ACC112 (cell line): ENCODE measurements around the gene IL21R.
A peak's percentile ranks its signal among the peaks of the same experiment; 100 is the strongest.

Source experiments
- H2AFZ ChIP-seq: fragments of 200-600 bp; sonication (generic); one replicate; pipeline ENCODE4 v1.6.0; 2017; ENCODE audit warnings: antibody characterized with exemption, low read length; ENCODE audit not compliant: unreplicated experiment
- H3K27ac ChIP-seq: fragments of 200-600 bp; sonication (generic); 2 replicates; pipeline ENCODE4 v1.5.1; 2014; ENCODE audit warnings: low read depth, mild to moderate bottlenecking, antibody characterized with exemption, low read length, moderate library complexity
- H3K27me3 ChIP-seq: fragments of 200-600 bp; sonication (generic); 2 replicates; pipeline ENCODE4 v1.6.1; 2014; ENCODE audit warnings: mild to moderate bottlenecking, antibody characterized with exemption, low read length, moderate library complexity, mixed read lengths; ENCODE audit not compliant: insufficient read depth
- H3K36me3 ChIP-seq: fragments of 200-600 bp; sonication (generic); 2 replicates; pipeline ENCODE4 v1.6.1; 2016; ENCODE audit warnings: mild to moderate bottlenecking, antibody characterized with exemption, low read length, moderate library complexity, mixed read lengths; ENCODE audit not compliant: insufficient read depth
- H3K4me1 ChIP-seq: fragments of 200-600 bp; sonication (generic); one replicate; pipeline ENCODE4 v1.6.1; 2016; ENCODE audit warnings: low read length, mixed read lengths; ENCODE audit not compliant: insufficient read depth, unreplicated experiment, control insufficient read depth
- H3K4me3 ChIP-seq: fragments of 200-600 bp; sonication (generic); 2 replicates; pipeline ENCODE4 v1.5.1; 2014; ENCODE audit warnings: mild to moderate bottlenecking, low read depth, low read length
- H3K79me2 ChIP-seq: fragments of 200-600 bp; sonication (generic); one replicate; pipeline ENCODE4 v1.6.0; 2016; ENCODE audit warnings: low read length; ENCODE audit not compliant: control insufficient read depth, unreplicated experiment, insufficient read depth

Gene IL21R

GRCh38 chr16:27470567-27471431 is 68.8 kb downstream of the IL21R start:
- H3K27ac ChIP-seq: peak overlapping the region; percentile 71
- H3K27me3 ChIP-seq: no peaks in the 10 kb centered on the region
- H3K4me1 ChIP-seq: peaks cover 49% of the 10 kb centered on the region
- no peak overlapping the region for H3K4me3 ChIP-seq
- peaks cover 32% of the 10 kb centered on the region for H3K36me3 ChIP-seq
- no peak overlapping the region for H2AFZ ChIP-seq
- no peaks in the 10 kb centered on the region for H3K79me2 ChIP-seq

- no peak overlapping the region for H2AFZ ChIP-seq
- peaks cover 57% of the 10 kb centered on the region for H3K4me1 ChIP-seq
- H3K4me3 ChIP-seq: no peak overlapping the region
- H3K36me3 ChIP-seq: peaks cover 32% of the 10 kb centered on the region
- peak overlapping the region; percentile 71; the same call in 1 of the 2 replicates for H3K27ac ChIP-seq
- H3K27me3 ChIP-seq: no peaks in the 10 kb centered on the region
- no peaks in the 10 kb centered on the region for H3K79me2 ChIP-seq
These were observed 69.7 kb downstream of the IL21R start for GRCh38 chr16:27471661-27472060.

DNA sequence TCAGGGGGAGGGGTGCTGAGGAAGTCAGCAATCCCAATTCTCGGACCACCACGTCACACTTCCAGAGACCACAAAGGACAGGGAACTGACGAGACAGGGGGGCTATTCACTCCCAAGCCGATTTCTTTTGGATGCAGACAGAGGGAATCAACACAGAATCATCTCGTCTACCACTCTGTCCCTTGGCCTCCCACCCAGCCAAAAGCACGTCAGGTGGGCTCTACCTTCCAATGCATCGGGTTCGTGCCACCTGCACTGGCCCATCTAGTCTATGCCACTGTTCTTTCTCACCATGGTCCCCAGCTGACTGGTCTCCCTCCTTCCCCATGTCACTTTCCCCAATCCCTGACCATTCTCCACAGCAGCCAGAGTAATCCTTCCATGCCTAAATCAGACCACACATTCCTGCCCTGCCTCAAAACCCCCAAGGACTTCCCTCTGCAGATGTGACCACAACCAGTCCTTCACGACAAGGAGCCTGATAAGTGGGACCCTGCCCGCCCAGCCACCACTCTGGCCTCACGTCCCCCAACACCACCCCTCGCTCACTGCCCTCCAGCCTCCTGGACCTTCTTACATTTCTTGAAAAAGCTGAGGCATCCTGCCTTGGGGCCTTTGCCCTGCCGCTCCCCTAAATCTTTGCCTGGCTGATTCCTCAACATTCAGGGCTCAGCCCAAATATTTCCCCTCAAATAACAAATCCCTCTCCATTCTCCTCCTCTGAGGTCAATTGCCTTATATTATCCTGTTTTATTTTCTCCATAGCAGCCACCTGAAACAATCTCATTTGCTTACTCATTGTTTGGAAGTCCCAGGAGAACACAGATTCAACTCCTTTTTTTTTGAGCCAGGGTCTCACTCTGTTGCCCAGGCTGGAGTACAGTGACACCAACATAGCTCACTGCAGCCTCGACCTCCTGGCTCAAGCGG is 70.4 kb downstream of the IL21R start:
- Histone ChIP-seq H3K79me2 (no peaks in the 10 kb centered on the region), H3K27me3 (no peaks in the 10 kb centered on the region), H3K36me3 (peaks cover 28% of the 10 kb centered on the region), H3K4me1 (peaks cover 62% of the 10 kb centered on the region), H3K4me3 (no peak overlapping the region), H2AFZ (no peak overlapping the region), H3K27ac (peak overlapping the region; percentile 71)

DNA sequence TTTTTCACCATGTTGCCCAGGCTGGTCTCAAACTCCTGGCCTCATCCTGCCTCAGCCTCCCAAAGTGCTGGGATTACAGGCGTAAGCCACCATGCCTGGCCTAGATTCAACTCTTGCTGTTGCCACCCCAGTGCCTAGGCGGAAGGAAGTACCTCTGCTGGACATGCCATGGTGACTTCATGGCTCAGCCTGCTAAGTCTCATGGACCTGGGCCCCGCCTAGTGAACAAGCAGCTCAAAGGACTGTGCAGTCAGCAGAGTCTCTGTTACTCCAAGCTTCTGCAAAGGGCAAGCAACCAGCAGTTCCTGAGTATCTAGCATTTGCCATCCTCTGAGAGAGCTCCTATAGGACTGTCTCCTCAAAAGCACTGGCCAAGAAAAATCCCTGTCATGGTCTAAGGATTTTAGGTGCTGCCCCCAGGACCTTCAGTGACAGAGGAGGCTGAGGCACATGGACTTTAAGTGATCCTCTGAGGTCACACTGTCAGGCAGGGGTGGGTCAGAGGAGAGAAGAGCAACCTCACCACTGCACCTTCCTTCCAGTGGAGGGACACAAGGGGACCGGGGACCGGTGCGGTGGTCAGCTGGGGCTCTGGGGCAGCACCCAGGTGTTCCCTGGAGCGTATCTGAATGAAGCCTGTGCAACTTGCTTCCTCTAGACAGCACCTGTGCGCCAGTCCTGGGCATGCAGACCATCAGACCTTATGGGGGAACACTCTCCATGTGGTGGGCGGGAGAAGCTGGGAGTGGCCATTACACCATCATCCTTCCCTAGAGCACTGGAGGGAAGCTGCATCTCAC is 71.3 kb downstream of the IL21R start:
- H3K79me2 ChIP-seq: no peaks in the 10 kb centered on the region
- peak overlapping the region; percentile 71 for H3K27ac ChIP-seq
- H3K4me3 ChIP-seq: no peak overlapping the region
- no peaks in the 10 kb centered on the region for H3K27me3 ChIP-seq
- peaks cover 62% of the 10 kb centered on the region for H3K4me1 ChIP-seq
- H2AFZ ChIP-seq: no peak overlapping the region
- peaks cover 23% of the 10 kb centered on the region for H3K36me3 ChIP-seq

DNA sequence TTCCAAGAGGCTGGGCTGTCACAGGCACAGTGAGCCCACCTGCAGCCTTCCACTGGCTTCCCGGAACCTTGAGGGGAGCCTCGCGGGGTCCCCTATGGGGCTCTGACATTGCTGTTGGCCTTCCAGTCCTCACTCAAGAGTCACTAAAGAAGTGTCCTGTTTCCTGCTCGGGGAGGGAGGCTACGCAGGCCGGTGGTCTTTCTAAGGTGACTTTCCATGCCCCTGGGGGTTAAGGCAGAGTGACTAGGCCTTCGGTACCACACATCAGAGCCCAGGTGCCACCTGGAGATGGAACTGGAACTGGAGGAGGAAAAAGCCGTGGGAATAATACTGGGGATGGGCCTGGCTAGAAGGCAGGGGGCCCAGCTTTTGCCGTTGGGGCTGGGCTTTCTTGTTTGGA is 72.1 kb downstream of the IL21R start:
- Histone ChIP-seq H2AFZ (no peak overlapping the region), H3K36me3 (peaks cover 19% of the 10 kb centered on the region), H3K4me1 (peaks cover 62% of the 10 kb centered on the region), H3K4me3 (no peak overlapping the region), H3K27ac (no peak overlapping the region), H3K79me2 (no peaks in the 10 kb centered on the region), H3K27me3 (no peaks in the 10 kb centered on the region)

DNA sequence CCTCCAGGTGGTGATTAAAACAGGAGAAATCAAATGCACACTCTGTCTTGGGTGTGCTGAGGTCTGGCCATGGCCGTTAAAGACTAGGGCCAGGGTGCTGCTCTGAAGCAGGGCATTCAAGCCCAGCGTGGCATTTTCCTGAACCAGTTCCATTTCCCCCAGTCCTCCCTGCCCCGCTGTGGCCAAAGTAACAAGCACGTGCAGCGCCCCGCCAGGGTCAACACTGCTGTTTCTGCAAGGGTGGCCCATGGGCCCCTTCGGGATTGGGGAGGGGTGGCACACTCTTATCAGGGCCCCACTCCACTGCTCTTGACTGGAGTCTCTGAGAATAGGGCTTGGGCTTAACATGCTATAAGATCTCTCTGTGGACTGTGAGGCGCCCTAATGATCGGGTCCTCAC is 72.9 kb downstream of the IL21R start:
- Histone ChIP-seq H3K36me3 (peaks cover 15% of the 10 kb centered on the region), H3K27me3 (no peaks in the 10 kb centered on the region), H2AFZ (no peak overlapping the region), H3K4me1 (peaks cover 59% of the 10 kb centered on the region), H3K27ac (peak overlapping the region; percentile 90), H3K79me2 (no peaks in the 10 kb centered on the region), H3K4me3 (no peak overlapping the region)

GRCh38 chr16:27475561-27475960 is 73.6 kb downstream of the IL21R start:
- Histone ChIP-seq H3K4me3 (no peak overlapping the region), H3K79me2 (no peaks in the 10 kb centered on the region), H3K4me1 (peaks cover 53% of the 10 kb centered on the region), H3K27ac (peak overlapping the region; percentile 90), H3K27me3 (no peaks in the 10 kb centered on the region), H2AFZ (no peak overlapping the region), H3K36me3 (peaks cover 12% of the 10 kb centered on the region)

GRCh38 chr16:27476240-27476639 is 74.3 kb downstream of the IL21R start:
- Histone ChIP-seq H3K4me1 (peaks cover 46% of the 10 kb centered on the region), H3K36me3 (peaks cover 16% of the 10 kb centered on the region), H3K79me2 (no peaks in the 10 kb centered on the region), H3K27me3 (no peaks in the 10 kb centered on the region), H3K4me3 (peak overlapping the region; percentile 10; the same call in 1 of the 2 replicates), H3K27ac (peak overlapping the region; percentile 90), H2AFZ (no peak overlapping the region)

- Histone ChIP-seq H3K4me1 (peaks cover 14% of the 10 kb centered on the region), H3K27ac (no peak overlapping the region), H3K27me3 (no peaks in the 10 kb centered on the region), H3K36me3 (peaks cover 18% of the 10 kb centered on the region), H3K79me2 (no peaks in the 10 kb centered on the region), H2AFZ (no peak overlapping the region), H3K4me3 (no peak overlapping the region)
These were observed 78.8 kb downstream of the IL21R start for GRCh38 chr16:27480761-27481160.

GRCh38 chr16:27481282-27481934 is 79.4 kb downstream of the IL21R start:
- Histone ChIP-seq H3K79me2 (no peaks in the 10 kb centered on the region), H3K27ac (no peak overlapping the region), H3K4me1 (peaks cover 7% of the 10 kb centered on the region), H3K36me3 (peaks cover 18% of the 10 kb centered on the region), H3K27me3 (no peaks in the 10 kb centered on the region), H3K4me3 (no peak overlapping the region), H2AFZ (no peak overlapping the region)
